ENCODE results near the gene ISG20L2.

Gene ISG20L2

DNA sequence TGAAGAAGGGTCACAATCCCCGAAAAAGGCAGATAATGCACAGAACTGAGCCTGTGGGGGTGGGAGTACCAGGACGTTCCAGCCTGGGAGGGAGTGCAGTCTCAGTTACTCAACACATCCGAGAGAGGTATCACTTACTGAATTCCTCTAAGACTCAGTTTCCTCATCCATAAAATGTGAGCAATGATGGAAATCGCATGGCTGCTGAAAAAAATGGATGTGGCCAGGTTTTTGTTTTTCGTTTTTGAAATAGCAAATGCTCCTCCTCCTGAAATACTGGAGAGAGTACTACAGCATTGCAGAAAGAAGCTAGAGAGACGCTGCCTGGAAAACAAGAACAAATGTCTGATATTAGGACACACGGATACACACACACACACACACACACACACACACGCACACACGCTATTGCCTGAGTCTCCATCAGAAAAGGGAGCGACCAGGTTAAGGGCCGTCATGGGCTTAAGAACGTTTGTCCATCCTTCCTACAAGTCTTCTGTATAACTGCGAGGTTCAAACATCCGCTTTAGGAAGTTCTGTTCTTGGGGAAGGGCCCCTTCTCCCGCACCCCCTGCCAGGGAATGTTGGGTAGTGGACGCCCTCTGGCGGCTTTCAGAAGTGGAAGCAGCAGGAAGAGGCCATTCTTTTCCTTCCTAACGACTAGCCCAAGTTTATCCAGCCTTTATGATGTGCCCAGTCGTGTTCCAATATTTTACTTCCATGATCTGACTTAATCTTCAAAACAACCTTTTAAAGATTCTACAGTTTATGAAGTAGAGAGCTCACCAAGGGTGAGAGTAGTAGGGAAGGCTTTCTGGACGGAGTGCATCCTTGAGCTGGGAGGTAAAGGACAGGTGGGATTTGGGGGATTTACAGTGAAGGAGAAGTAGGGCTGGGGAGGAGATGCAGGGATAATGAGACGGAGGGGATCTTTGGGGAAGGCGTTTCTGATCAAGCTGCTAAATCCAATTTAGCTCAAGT is 50.7 kb downstream of the ISG20L2 start:
- H3K4me3 Mint-ChIP-seq: peak overlapping the region; percentile 46
- H3K36me3 Mint-ChIP-seq: no peaks in the 10 kb centered on the region
- H3K9me3 Mint-ChIP-seq: no peaks in the 10 kb centered on the region
- peaks cover 14% of the 10 kb centered on the region for H3K4me1 Mint-ChIP-seq
- H3K27ac Mint-ChIP-seq: no peak overlapping the region
- ATAC-seq (peak; percentile 5), DNase-seq (ENCODE audit: low spot score in 2 of 2) (no peak)

DNA sequence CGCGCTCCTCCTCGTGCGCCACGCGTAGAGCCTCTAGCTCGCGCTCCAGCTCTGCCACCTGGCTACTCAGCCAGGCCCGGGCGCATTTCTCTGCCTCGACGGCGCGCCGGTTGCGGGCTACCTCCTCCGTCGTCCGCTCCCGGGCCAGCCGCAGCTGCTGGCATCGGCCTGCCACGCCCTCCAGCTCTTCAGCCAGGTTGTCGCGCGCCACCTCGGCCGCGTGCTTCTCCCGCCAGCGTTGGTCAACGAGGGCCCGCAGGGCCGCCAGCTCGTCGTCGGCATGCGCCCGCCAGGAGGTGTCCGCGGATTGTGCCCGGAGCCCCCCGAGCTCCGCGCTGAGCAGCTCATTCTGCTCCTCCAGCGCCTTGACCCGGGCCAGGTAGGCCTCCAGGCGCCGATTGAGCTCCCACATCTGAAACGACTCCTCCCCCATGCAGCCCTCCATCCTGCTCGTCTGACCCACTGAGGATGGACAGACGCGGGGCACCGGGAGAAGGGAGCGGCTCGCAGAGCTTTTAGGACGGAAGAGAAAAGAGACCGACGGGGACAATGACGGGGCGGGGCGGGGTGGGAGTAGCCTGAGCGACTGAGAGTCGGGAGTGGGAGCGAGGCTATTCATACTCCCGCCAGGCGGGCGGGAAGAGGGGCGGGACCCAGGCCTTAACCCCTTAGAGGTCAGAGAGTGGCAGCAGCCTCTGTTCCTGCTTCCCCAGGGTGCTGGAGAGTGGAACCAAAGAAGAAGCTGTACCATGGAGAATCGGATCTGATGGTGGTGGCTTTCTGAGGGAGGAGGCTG is 51.5 kb downstream of the ISG20L2 start, which contains the start of gene NES:
Gene NES, minus strand, starts transcription at position 588 of the 796 bp plus-strand sequence. Its CDS starts 143 bp downstream, at position 445.
- Mint-ChIP-seq H3K4me3 (peak within 1 kb of the TSS; percentile 46), H3K9me3 (no peaks in the 10 kb centered on the region), H3K27ac (no peak within 1 kb of the TSS), H3K4me1 (peaks cover 14% of the 10 kb centered on the region), H3K36me3 (no peaks in the 10 kb centered on the region)
- ATAC-seq (no peak), DNase-seq (ENCODE audit: low spot score in 2 of 2) (no peak)

DNA sequence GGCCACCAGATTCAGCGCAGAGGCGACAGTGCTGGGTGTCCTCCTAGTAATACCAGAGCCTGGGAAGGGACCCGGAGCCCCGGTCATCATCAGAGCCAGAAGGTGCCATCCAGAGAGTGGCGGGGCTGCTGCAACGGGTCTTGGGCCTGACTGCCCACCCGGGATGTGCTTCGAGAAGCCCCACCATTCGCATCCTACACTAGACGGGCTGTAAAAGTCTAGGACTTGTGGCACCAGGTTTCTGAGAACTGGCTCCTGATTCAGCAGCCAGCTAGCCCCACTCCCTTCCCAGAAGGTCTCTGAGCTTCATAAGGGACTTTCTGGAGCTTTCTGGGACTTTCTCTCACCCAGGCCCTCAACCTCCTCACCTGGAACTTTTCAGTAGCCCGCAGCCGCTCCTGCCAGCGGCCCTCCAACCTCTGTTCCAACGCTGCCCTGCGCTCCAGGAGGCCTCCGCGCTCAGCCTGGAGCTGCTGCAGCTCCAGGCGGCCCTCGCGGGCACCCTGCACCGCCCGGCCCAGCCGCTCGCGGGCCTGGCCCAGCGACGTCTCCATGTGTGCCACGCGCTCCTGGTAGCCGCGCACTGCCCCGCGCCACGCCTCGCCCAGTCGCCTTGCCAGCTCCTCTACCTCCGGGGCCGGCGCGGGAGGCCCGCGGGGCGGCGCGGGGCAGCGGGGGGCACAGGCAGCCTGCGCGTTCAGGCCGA is 52.3 kb downstream of the ISG20L2 start:
- DNase-seq (ENCODE audit: low spot score in 2 of 2) (no peak), ATAC-seq (no peak)
- H3K4me1 Mint-ChIP-seq: peaks cover 14% of the 10 kb centered on the region
- no peak overlapping the region for H3K4me3 Mint-ChIP-seq
- no peaks in the 10 kb centered on the region for H3K36me3 Mint-ChIP-seq
- no peaks in the 10 kb centered on the region for H3K9me3 Mint-ChIP-seq
- no peak overlapping the region for H3K27ac Mint-ChIP-seq

DNA sequence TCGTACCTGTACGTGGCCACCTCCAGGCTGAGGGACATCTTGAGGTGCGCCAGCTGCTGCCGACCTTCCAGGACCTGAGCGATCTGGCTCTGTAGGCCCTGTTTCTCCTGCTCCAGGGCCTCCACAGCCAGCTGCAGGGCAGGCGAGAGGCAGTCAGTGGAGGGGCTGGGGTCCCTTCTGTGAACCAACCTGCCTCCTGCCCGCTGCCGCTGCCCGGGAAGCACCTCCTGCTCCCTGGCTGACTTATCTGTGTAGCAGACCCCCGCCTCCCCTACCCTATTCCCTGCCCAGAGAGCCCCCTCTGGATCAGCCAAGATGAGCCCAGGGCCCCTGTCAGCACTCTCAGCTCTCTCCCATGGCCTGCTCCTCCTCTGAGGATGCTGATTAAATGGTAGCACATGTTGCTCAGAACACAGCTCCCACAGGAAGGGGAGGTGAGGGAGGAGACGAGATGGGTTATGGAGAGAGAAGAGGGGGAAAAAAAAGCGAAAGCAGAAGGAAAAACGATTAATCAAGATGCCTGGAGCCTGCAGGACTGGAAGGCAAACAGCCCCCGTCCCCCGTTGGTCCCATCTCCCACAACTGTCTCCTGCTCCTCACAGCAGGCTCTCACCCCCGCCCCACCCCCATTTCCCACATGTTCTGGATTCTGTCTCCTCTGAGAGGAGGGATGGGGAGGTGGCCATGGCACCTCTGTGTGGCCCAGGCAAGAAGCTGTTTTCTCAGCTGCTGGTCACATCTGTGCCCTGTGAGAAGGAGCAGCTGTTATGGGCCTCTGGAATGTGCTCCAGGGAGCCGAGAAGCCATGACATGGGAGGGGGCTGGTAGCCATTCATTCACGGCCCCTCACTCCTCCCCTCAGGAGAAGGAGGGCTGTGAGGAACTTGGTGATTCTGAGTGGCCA is 53.1 kb downstream of the ISG20L2 start:
- no peak overlapping the region for H3K27ac Mint-ChIP-seq
- H3K4me1 Mint-ChIP-seq: peaks cover 14% of the 10 kb centered on the region
- DNase-seq (ENCODE audit: low spot score in 2 of 2): no peak
- no peaks in the 10 kb centered on the region for H3K9me3 Mint-ChIP-seq
- no peak overlapping the region for H3K4me3 Mint-ChIP-seq
- ATAC-seq: no peak
- no peaks in the 10 kb centered on the region for H3K36me3 Mint-ChIP-seq

DNA sequence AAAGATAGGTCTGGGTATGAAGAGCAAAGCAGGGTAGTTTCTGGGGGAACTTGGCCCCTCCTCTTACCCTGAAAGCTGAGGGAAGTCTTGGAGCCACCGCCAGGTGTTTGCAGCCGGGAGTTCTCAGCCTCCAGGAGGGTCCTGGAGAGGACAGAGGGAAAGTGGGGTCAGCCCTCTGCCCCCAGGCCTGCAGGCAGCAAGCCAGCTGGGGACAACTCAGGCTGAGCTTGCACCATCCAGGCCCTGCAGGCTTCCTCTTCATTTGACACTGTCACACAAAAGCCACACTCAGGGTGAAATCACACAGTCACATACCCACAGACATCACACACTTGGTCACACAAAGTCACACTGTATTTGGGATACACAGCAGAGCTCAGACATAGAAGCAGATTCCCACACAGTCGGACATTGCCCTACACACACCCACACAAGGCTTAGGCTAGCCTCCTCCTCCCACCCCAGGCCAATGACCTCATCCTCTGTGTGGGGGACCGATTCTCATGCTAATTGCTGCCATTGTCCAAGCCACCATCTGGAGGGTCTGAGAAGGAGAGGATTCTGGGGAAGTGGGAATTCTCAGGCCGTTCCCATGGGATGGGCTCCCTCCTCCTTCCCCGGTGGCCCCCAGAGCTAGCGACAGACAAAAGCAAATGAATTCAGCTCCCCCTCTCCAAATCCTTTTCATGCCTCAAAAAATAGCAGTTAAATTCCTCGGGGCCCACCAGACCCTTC is 55.0 kb downstream of the ISG20L2 start:
- ATAC-seq (no peak), DNase-seq (ENCODE audit: low spot score in 2 of 2) (no peak)
- H3K9me3 Mint-ChIP-seq: no peaks in the 10 kb centered on the region
- no peaks in the 10 kb centered on the region for H3K36me3 Mint-ChIP-seq
- no peak overlapping the region for H3K27ac Mint-ChIP-seq
- peaks cover 14% of the 10 kb centered on the region for H3K4me1 Mint-ChIP-seq
- no peak overlapping the region for H3K4me3 Mint-ChIP-seq
